Right ventricle myocardium superior (tissue), 1 donor: ENCODE results near the gene ZNF175. TPM values are rescaled to one million over a fixed set of nuclear protein-coding genes. Genes with fewer than 3 reads are reported as not detected.
A peak's percentile ranks its signal among the peaks of the same experiment; 100 is the strongest.

Source experiments
- ATAC-seq: fragments of 200-7000 bp; cut with Tn5 transposase; one replicate; pipeline ENCODE4 v1.9.1; 2020; ENCODE audit warnings: mild to moderate bottlenecking; ENCODE audit not compliant: poor library complexity
- DNase-seq: peaks from one replicate; pipeline ENCODE4 v3.0.0-alpha.2; 2020
- intact Hi-C: fragments of 100-400 bp; cut with DNase I; formaldehyde crosslinking; loops from one replicate; pipeline ENCODE4 v1.11.2; 2022
- total RNA-seq: library from RNA; stranded (reverse); fragmentation: NEBNext Ultra II Directional; extraction: Animal tissue kit (Norgen Biotek cat#: 25700); gene quantifications from one replicate; pipeline ENCODE4 v1.2.1, GENCODE V29; 2021
- donor health status: DM: no; HTN: yes; CAD: no; lungs with severe emphysema.

The ZNF175 gene
- total RNA-seq, 1 donor from 2014 or later: 6.5 TPM

GRCh38 chr19:51548213-51548651 is 22.9 kb upstream of the ZNF175 start:
- no peak for DNase-seq

DNA sequence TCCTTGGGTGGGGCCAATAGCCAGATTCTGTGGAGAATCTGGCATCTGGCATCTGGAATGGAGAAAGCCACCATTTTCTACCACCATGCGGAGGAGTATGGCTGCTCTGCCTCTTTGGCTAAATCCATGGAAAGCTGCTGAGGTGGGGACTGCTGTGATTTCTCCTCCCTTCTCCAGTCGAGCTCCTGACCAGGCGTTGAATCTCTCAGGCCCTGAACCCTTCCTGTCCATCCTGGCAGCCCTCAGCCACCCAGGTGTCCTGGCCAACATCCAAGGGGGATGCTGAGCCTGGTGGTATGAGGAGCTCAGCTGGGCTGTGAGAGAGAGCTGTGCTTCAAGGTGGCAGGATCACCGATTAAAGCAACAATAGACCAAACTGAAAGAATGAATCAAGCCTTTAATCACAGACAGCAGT is 22.2 kb upstream of the ZNF175 start:
- ATAC-seq (no peak), DNase-seq (no peak)
- intact Hi-C loops: no loop called here

More at GRCh38 chr19:51548213-51548651, 22.9 kb upstream of the ZNF175 start:
- no peak for ATAC-seq
- intact Hi-C loops: no loop called here

DNA sequence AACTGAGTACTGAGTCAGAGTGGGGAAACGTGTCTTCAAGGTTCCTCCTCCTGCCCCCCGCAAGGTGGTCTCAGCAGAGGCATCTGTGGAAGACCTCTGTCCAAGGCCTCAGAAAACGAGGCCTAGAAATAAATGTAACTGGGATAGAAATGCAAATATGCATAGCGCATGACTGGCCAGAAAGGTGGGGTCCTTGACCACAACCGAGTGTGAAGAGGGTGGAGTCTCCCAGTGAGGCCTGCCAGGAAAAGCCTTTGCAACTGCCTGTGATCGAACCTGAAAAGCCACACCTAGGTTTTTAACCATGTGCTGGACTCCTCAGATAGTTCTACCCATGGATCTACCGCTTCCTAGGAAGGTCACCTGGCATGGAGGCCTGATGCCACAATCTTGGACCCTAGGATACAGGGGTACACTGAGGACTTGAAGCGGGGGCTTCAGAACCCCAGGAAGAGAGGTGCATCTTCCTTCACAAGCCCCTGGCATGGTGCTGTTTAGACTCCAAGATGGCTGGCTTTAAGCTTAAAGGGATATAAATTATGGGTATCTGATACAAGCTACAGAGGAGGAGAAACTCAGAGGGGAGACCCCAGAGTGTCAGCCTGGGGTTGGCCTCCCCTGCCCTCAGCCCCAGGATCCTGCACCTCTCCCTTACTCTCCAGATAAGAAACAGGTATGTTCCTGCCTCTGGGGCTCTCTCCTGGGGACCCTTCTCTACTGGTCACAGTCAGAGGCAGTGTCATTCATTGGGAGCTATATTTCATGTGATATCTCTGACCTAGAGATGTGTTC is 21.4 kb upstream of the ZNF175 start:
- no peak for DNase-seq
- no peak for ATAC-seq
- intact Hi-C loops: no loop called here

- DNase-seq: no peak
- intact Hi-C loops: no loop called here
- no peak for ATAC-seq
Measured at GRCh38 chr19:51550848-51551672, 20.0 kb upstream of the ZNF175 start.

DNA sequence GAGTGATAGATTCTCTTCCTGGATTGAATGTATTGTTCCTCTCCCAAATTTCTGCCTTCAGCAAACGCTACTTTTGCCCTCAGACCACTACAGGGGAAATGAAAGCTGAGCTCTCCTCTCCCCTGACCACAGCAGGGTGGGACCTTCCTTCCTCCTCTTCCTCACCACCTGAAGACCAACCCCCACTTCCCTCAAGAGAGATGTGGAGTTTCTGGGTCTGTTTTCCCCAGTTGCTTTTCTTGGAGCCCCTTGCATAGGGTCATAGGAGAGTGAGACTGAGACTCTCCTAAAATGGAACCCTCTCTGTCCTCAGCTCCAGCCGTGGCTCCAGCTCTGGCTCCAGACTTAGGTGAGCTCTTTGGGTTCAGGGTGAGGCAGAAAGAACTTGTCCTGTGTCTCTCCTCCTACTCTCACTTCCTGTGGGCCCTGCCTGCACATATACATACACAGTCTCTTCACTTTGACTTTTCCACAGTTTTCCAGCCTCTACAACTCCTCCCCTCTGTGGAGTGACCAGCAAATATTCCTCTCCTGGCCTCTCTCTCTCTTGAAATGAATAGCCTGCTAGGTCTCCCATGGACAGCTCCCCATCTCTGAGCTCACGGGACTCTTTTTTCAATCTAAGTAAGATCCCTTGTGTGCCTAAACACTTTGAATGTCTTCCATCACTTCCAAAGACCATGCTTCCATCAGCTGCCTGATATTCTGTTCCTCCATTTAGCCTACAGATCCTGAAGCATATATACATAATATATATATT is 19.2 kb upstream of the ZNF175 start:
- intact Hi-C loops: no loop called here
- ATAC-seq (no peak), DNase-seq (no peak)

DNA sequence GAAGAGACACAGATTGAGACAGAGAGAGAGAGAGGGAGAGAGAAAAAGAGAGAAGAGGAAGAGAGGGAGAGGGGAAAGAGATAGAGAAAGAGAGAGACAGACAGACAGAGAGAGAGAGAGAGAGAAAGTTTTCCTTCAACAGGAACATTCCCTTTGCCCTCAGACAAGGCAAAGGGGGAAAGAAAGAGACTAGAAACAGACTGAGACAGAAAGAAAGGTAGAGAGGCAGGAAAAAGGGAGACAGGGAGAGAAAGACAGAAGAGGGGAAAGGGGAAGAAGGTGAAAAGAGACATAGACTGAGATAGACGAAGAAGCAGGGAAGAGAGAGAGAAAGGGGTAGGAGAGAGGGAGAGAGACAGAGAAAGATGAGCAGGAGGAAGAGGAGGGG is 18.5 kb upstream of the ZNF175 start:
- DNase-seq: no peak
- intact Hi-C loops: no loop called here
- ATAC-seq: no peak

- ATAC-seq: peak; percentile 64
- peak; percentile 83 for DNase-seq
- intact Hi-C loops: no loop called here
Measured at GRCh38 chr19:51552996-51553725, 17.9 kb upstream of the ZNF175 start.

DNA sequence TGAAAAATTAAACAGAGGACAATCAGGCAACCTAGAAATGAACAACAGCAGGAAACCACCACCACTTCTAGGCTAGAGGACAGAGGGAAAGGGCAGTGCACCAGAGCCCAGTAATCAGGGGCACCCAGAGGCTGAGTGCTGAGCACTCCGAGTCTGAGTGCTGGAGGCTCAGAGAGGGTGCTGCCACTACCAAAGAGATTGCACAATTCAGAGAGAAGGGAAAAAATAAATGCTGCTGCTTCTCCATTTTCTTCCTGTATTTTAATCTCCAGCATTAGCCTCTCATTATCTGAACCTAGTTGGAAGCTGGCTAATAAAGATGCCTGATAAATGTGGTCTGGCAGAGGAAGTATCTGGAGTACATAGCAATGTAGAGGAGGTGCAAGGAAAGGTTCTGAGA is 11.8 kb upstream of the ZNF175 start:
- intact Hi-C loops: no loop called here
- DNase-seq (no peak), ATAC-seq (no peak)

- intact Hi-C loops: no loop called here
- ATAC-seq: no peak
- no peak for DNase-seq
Measured at GRCh38 chr19:51560339-51560738, 10.7 kb upstream of the ZNF175 start.

- intact Hi-C loops: no loop called here
- ATAC-seq (no peak), DNase-seq (no peak)
Measured at GRCh38 chr19:51564791-51565190, 6.3 kb upstream of the ZNF175 start.

GRCh38 chr19:51565583-51565982 is 5.5 kb upstream of the ZNF175 start:
- no peak for ATAC-seq
- intact Hi-C loops: no loop called here

DNA sequence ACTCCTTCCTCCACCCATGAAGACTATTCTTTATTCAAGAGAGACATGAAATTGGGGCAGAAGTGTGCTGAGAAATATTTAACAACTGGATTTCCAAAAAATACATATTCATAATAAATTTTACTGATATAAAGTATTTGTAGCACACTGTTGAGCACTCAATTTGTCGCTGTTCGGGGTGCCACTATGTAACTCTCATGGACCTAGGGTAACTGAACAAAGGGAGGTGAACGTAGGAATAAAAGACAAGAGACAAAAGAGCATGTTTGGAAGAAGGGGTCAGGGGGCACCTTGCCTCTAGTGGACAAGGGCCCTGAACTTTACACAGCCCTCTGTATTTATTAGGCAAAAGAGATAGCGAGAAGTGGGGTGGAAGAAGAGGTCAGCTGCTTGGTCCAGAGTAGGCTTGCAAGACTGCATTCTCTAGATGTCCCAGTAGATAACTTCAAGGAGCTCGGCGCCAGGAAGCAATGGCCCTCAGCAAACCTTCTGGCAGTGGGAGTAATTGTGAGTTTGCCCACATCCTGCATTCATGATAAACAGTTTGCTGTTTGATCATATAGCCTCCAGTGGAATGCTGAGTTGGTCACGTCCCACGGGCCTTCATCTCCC is 4.5 kb upstream of the ZNF175 start:
- DNase-seq: no peak
- ATAC-seq: no peak
- intact Hi-C loops: no loop called here

More at GRCh38 chr19:51565583-51565982, 5.5 kb upstream of the ZNF175 start:
- DNase-seq: no peak

- intact Hi-C loops: no loop called here
- ATAC-seq (no peak), DNase-seq (no peak)
Measured at GRCh38 chr19:51567583-51567982, 3.5 kb upstream of the ZNF175 start.

DNA sequence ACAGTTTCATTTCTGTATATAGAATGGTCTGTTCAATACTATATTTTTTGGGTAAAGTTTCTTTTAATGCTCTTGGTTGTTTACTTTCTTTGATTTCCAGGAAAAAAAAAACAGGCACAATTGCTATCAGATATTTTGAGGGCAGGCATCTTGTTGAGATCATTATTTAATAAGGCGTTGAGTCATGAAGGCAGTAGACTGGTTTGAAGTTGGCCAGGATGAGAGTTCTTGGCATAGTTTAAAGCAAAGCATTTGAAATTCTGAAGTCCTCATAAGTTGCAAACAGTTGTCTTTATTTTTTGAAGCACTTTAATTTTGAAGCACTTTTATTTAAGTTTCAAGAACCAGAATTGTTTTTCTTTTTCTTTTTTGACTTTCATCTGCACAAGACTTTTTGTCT is 2.6 kb upstream of the ZNF175 start:
- no peak for DNase-seq
- intact Hi-C loops: no loop called here
- no peak for ATAC-seq

DNA sequence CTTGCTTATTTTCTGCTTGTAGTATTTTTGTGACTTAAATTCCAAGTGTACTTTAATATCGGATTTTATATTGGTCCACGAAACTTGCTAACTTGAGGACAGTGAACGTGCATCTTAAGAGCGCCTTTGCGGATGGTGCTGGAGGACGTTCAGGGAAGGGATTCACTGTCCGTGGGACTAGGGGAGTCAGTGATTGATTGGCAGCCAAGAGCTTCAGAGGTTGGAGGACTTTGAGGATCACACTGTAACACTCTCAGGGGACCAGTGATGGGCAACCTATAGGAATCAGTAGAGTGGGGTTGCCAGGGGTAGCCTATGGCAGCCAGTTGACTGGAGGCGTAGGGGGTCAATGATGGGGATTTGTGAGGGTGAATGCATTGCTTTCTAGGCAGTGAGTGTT is 516 bp downstream of the ZNF175 start:
- intact Hi-C loops: no loop called here
- peak; percentile 26 for ATAC-seq

DNA sequence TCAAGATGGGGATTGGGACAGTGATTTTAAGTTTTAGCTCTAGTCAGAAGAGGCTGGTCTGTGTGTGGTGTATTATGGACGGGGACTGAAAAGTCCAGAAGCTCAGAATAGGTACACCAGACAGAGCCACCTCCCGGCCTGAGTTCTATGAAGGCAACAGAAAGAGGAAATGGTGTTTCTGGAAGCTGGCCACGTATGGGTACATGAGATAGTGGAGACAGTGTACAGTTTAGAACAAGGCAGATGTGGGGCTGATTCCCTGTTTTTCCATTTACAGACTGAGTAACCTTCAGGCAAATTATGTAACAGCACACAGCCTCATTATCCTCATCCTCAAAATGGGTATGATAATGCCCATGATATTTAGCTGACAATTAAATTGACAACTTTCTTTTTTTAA is 1.3 kb downstream of the ZNF175 start:
- intact Hi-C loops: no loop called here
- ATAC-seq (no peak), DNase-seq (no peak)

More for the DNA sequence above, 516 bp downstream of the ZNF175 start:
- DNase-seq: no peak

DNA sequence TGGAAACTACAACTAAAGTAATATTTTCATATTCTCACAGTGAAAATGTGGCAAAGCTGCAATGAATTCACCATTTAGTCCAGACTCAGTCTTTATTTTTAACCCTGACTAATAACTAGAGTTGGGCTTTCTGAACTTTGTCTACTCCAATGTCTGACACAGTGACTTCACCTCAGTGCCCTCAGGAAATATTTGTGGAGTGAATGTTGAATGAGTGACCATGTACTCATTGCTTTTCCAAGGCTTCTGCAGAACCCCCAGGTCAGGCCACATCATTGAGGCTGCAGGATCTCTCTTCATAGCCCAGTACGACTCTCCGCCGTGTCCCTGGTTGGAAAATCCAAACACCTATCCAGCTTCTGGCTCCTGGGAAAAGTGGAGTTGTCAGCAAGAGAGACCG is 1.8 kb downstream of the ZNF175 start:
- DNase-seq: no peak
- no peak for ATAC-seq
- intact Hi-C loops: no loop called here

DNA sequence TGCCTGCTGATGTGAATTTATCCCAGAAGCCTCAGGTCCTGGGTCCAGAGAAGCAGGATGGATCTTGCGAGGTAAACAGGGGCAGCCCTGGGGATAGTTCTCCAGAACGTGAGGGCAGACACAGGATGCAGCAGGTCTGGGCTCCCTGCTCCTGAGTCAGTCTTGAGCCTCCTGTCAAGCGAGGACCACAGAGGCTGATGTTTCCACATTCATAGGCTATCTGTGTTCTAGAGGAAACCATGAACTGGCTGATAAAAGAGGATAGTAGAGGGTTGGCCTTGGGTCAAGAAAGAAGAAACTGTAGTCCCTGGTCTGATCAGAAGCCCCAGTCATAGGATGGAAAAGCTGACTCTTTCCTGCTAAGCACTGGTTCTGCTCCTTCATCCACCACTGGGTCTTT is 2.2 kb downstream of the ZNF175 start:
- ATAC-seq (no peak), DNase-seq (no peak)
- intact Hi-C loops: no loop called here
